T-helper 1 cell treated with Interleukin-12 subunit alpha and Interleukin-12 subunit beta and Interleukin-4 antibody, amounts not matched to agents 30 μg/mL and 1 μg/mL, for 36 hours (primary cell): ENCODE results near the gene ATF6.
"Not testable (repeated sequence)": the region's sequence is repeated elsewhere in the genome, so short reads cannot be mapped to it uniquely, and the experiment has no call there.

Source experiments
- H3K27ac Mint-ChIP-seq: one replicate; pipeline ENCODE4 v1.8.0; 2021; ENCODE audit warnings: mild to moderate bottlenecking, mixed read lengths
- H3K27me3 Mint-ChIP-seq: one replicate; pipeline ENCODE4 v1.8.0; 2021; ENCODE audit warnings: low read depth, mixed read lengths
- H3K36me3 Mint-ChIP-seq: one replicate; pipeline ENCODE4 v1.8.0; 2021; ENCODE audit warnings: low read depth, mixed read lengths
- H3K4me1 Mint-ChIP-seq: one replicate; pipeline ENCODE4 v1.8.0; 2021; ENCODE audit warnings: low read depth, mixed read lengths
- H3K4me3 Mint-ChIP-seq: one replicate; pipeline ENCODE4 v1.8.0; 2021; ENCODE audit warnings: mild to moderate bottlenecking, moderate library complexity, mixed read lengths
- H3K9me3 Mint-ChIP-seq: one replicate; pipeline ENCODE4 v1.8.0; 2021; ENCODE audit warnings: mixed read lengths

ATF6 gene

GRCh38 chr1:161820914-161821313, 54.8 kb downstream of the ATF6 start:
- no peaks in the 10 kb centered on the region for H3K27me3 Mint-ChIP-seq
- no peaks in the 10 kb centered on the region for H3K9me3 Mint-ChIP-seq
- no peak overlapping the region for H3K4me3 Mint-ChIP-seq
- peaks cover 5% of the 10 kb centered on the region for H3K4me1 Mint-ChIP-seq
- H3K36me3 Mint-ChIP-seq = peaks cover 32% of the 10 kb centered on the region
- no peak overlapping the region for H3K27ac Mint-ChIP-seq

- H3K27me3 Mint-ChIP-seq = no peaks in the 10 kb centered on the region
- no peak overlapping the region for H3K4me3 Mint-ChIP-seq
- peaks cover 39% of the 10 kb centered on the region for H3K36me3 Mint-ChIP-seq
- peaks cover 3% of the 10 kb centered on the region for H3K4me1 Mint-ChIP-seq
- peaks cover 8% of the 10 kb centered on the region for H3K9me3 Mint-ChIP-seq
- no peak overlapping the region for H3K27ac Mint-ChIP-seq
Observed at GRCh38 chr1:161824618-161825017, 58.5 kb downstream of the ATF6 start.

- peaks cover 8% of the 10 kb centered on the region for H3K9me3 Mint-ChIP-seq
- no peak overlapping the region for H3K27ac Mint-ChIP-seq
- H3K4me3 Mint-ChIP-seq = no peak overlapping the region
- H3K4me1 Mint-ChIP-seq = peaks cover 3% of the 10 kb centered on the region
- peaks cover 44% of the 10 kb centered on the region for H3K36me3 Mint-ChIP-seq
- no peaks in the 10 kb centered on the region for H3K27me3 Mint-ChIP-seq
Observed at GRCh38 chr1:161825831-161826230, 59.7 kb downstream of the ATF6 start.

- H3K36me3 Mint-ChIP-seq = peaks cover 45% of the 10 kb centered on the region
Observed at GRCh38 chr1:161826478-161826877, 60.4 kb downstream of the ATF6 start.

GRCh38 chr1:161827786-161828185, 61.7 kb downstream of the ATF6 start:
- H3K27me3 Mint-ChIP-seq = no peaks in the 10 kb centered on the region
- peaks cover 12% of the 10 kb centered on the region for H3K9me3 Mint-ChIP-seq
- peaks cover 49% of the 10 kb centered on the region for H3K36me3 Mint-ChIP-seq
- no peak overlapping the region for H3K4me3 Mint-ChIP-seq
- H3K27ac Mint-ChIP-seq = no peak overlapping the region
- peaks cover 3% of the 10 kb centered on the region for H3K4me1 Mint-ChIP-seq

More at GRCh38 chr1:161826478-161826877, 60.4 kb downstream of the ATF6 start:
- peaks cover 10% of the 10 kb centered on the region for H3K9me3 Mint-ChIP-seq
- H3K4me1 Mint-ChIP-seq = peaks cover 3% of the 10 kb centered on the region
- no peak overlapping the region for H3K4me3 Mint-ChIP-seq
- H3K27me3 Mint-ChIP-seq = no peaks in the 10 kb centered on the region
- no peak overlapping the region for H3K27ac Mint-ChIP-seq

GRCh38 chr1:161832299-161832907, 66.3 kb downstream of the ATF6 start:
- not testable (repeated sequence) for H3K27ac Mint-ChIP-seq, H3K4me3 Mint-ChIP-seq, H3K27me3 Mint-ChIP-seq, H3K4me1 Mint-ChIP-seq
- Mint-ChIP-seq H3K9me3 (peaks cover 17% of the 10 kb centered on the region), H3K36me3 (peaks cover 39% of the 10 kb centered on the region)

GRCh38 chr1:161834967-161835550, 68.9 kb downstream of the ATF6 start:
- Mint-ChIP-seq H3K4me1 (peaks cover 2% of the 10 kb centered on the region), H3K27ac (no peak overlapping the region), H3K27me3 (no peaks in the 10 kb centered on the region), H3K9me3 (peaks cover 9% of the 10 kb centered on the region), H3K36me3 (peaks cover 37% of the 10 kb centered on the region), H3K4me3 (no peak overlapping the region)

GRCh38 chr1:161836018-161836417, 69.9 kb downstream of the ATF6 start:
- peaks cover 9% of the 10 kb centered on the region for H3K9me3 Mint-ChIP-seq
- H3K27ac Mint-ChIP-seq = no peak overlapping the region
- H3K27me3 Mint-ChIP-seq = no peaks in the 10 kb centered on the region
- peaks cover 2% of the 10 kb centered on the region for H3K4me1 Mint-ChIP-seq
- peaks cover 36% of the 10 kb centered on the region for H3K36me3 Mint-ChIP-seq
- no peak overlapping the region for H3K4me3 Mint-ChIP-seq

GRCh38 chr1:161838362-161838761, 72.2 kb downstream of the ATF6 start:
- H3K4me3 Mint-ChIP-seq = no peak overlapping the region
- H3K9me3 Mint-ChIP-seq = peaks cover 4% of the 10 kb centered on the region
- H3K27me3 Mint-ChIP-seq = no peaks in the 10 kb centered on the region
- H3K4me1 Mint-ChIP-seq = peaks cover 3% of the 10 kb centered on the region
- no peak overlapping the region for H3K27ac Mint-ChIP-seq
- peaks cover 35% of the 10 kb centered on the region for H3K36me3 Mint-ChIP-seq

GRCh38 chr1:161838885-161839284, 72.8 kb downstream of the ATF6 start:
- Mint-ChIP-seq H3K4me1 (peaks cover 3% of the 10 kb centered on the region), H3K27me3 (no peaks in the 10 kb centered on the region), H3K27ac (no peak overlapping the region), H3K36me3 (peaks cover 30% of the 10 kb centered on the region), H3K4me3 (no peak overlapping the region), H3K9me3 (no peaks in the 10 kb centered on the region)

- H3K36me3 Mint-ChIP-seq = peaks cover 32% of the 10 kb centered on the region
- no peak overlapping the region for H3K27ac Mint-ChIP-seq
Observed at GRCh38 chr1:161839591-161839990, 73.5 kb downstream of the ATF6 start.

GRCh38 chr1:161840363-161840762, 74.2 kb downstream of the ATF6 start:
- Mint-ChIP-seq H3K36me3 (peaks cover 33% of the 10 kb centered on the region), H3K4me3 (no peak overlapping the region), H3K9me3 (no peaks in the 10 kb centered on the region), H3K4me1 (peaks cover 3% of the 10 kb centered on the region), H3K27ac (no peak overlapping the region), H3K27me3 (no peaks in the 10 kb centered on the region)

More at GRCh38 chr1:161839591-161839990, 73.5 kb downstream of the ATF6 start:
- Mint-ChIP-seq H3K4me3 (no peak overlapping the region), H3K9me3 (no peaks in the 10 kb centered on the region), H3K27me3 (no peaks in the 10 kb centered on the region), H3K4me1 (peaks cover 3% of the 10 kb centered on the region)

GRCh38 chr1:161843156-161843555, 77.0 kb downstream of the ATF6 start:
- Mint-ChIP-seq H3K27ac (no peak overlapping the region), H3K27me3 (no peaks in the 10 kb centered on the region), H3K4me3 (no peak overlapping the region), H3K4me1 (peaks cover 3% of the 10 kb centered on the region), H3K9me3 (no peaks in the 10 kb centered on the region), H3K36me3 (peaks cover 27% of the 10 kb centered on the region)

GRCh38 chr1:161844696-161845095, 78.6 kb downstream of the ATF6 start:
- Mint-ChIP-seq H3K27me3 (no peaks in the 10 kb centered on the region), H3K36me3 (peaks cover 23% of the 10 kb centered on the region), H3K4me3 (no peak overlapping the region), H3K9me3 (no peaks in the 10 kb centered on the region), H3K4me1 (peaks cover 2% of the 10 kb centered on the region), H3K27ac (no peak overlapping the region)

GRCh38 chr1:161848676-161849075, 82.6 kb downstream of the ATF6 start:
- H3K27ac Mint-ChIP-seq = no peak overlapping the region

More at GRCh38 chr1:161848676-161849075, 82.6 kb downstream of the ATF6 start:
- H3K27me3 Mint-ChIP-seq = no peaks in the 10 kb centered on the region
- H3K36me3 Mint-ChIP-seq = peaks cover 31% of the 10 kb centered on the region
- H3K4me3 Mint-ChIP-seq = no peak overlapping the region
- peaks cover 5% of the 10 kb centered on the region for H3K4me1 Mint-ChIP-seq
- no peaks in the 10 kb centered on the region for H3K9me3 Mint-ChIP-seq
